GM18858 (cell line): Measurements from ENCODE around the gene PIGO.

Experiments used
- ATAC-seq: cut with Tn5 transposase; IDR thresholded peaks from one replicate; pipeline ENCODE4 v1.9.1; 2021; ENCODE audit not compliant: unreplicated experiment

PIGO gene

DNA sequence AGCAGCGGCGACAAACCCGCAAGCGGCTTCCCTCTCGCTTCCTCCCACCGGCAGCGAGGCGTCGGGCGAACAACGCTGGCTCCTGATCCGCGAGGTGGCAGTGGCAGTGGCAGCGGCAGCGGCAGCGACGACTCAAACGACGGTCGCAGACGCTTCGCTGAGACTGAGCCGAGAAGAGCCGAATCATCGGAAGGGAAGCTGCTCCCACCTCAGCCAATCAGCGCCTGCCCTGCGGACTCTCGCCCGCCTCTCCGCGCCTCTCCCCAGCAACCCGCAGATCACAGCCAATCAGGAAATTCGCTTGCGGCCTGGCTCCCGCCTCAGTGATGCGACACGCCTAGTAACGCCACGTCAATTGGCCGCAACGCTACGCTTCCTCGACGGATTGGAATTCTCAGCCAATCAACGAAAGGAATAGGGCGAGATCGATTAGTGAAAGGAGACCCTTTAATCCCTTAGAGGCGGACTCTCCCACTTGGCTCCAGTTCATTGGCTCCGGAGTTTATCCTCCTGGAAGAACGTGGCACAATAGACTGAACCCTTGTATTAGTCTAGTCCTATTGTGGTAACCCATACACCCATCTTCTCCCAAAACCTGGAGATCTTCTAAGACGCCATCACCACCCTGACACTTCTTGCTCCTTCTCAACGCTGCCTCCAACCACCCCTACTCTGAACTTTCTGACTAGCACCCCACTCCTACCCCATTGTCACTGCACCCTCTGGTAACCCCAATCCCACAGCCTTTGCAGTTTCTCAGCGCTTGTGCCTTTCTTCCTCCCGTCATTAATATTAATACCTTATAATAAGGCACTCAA, 23.7 kb downstream of the PIGO start, which contains the start of gene VCP:
VCP (minus strand) TSS at position 165 of the 818 bp plus-strand sequence. CDS start 272 bp downstream, outside the sequence.
- peak; percentile 82 for ATAC-seq

DNA sequence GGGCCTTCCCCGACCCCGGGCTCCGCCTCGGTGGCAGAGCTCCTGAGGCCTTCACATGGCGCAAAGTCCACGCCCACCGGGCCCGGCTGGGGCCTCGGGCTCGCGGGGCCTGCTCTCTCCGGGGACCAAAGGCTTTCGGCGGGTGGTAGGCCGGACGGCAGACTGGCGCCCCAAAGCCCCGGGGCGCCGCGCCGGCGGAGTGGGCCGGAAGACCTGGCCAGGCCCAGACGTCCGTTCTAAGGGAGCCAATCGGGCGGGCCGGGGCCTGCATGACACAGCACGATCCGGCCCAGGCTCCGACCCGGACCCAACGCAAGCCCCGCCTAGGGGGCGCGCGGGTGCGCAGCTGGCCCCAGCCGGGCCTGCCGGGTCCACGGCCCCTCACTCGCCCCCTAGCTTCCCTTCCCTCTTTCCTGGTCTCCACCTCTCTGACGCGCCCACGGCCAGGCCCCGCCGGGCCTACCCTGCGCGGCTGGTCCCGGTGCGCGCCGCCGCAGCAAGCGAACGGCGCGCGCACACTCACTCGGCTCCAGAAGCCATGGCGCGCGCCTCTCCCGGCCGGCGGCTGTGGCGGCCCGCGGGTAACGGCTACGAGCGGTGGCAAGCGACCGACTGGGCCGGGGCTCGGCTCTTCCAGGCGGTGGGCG, 24.5 kb downstream of the PIGO start:
- peak; percentile 41 for ATAC-seq

DNA sequence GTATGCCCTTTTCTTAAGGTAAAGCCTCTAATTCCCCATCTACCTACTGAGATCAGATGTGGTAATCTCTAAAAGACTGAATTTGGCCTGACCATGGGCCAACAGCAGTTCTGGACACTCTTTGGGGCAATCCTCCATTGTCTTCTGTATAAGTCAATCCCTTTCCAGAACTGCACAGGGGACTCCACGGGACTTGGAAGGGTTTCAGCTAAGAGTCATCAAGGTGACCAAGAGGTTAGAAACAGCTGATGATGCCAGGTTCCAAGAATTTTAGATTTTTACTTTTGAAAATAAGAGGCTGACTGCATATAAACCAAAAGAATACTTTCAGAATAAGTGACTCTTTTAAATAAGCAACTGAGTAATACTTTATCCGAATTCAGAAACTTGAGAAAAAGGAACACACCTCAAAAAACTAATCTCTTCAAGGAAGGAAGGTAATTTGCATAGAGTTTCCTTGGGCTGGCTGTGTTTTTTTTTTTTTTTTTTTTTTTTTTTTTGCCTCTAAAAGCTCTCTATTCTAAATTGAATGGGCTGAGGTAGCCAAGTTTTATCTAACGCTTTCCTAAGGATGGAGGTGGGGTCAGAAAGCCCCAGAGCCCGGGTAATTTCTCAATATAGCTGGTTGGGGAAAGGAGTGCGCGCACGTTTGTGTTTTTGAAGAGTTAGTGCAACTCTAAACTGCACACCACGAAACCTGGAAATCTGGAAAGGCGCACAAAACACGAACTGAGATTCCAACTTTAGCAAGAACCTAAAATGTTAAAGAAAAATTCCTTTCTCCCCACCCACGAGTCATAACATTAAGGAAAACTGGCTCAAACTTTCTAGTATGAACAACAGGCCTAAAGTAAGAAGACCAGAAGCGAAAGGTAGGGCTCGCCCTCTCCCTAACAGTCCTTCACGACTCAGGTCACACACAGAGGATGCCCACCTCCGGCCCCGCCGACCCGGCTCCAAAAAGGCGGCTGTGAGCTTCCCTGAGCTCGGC, 25.3 kb downstream of the PIGO start:
- no peak for ATAC-seq

DNA sequence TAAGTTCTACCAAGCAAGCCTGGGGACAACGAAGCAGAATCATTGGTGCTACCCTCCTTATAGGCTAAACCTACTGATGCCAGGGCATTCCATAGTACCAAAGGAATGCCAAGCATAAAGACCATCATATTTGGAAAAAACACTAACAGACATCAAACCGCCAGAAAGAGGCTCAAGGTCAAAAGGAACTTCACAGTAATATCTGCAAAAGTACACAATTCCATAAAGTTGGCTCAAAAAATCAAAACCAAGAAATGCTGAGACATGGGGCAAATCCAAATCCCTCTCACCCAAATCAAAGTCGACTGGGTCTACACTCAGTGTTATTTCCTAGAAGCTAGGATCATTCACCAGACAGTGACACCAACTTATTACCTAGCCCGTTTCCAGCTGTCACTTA, 27.4 kb downstream of the PIGO start:
- ATAC-seq: no peak

DNA sequence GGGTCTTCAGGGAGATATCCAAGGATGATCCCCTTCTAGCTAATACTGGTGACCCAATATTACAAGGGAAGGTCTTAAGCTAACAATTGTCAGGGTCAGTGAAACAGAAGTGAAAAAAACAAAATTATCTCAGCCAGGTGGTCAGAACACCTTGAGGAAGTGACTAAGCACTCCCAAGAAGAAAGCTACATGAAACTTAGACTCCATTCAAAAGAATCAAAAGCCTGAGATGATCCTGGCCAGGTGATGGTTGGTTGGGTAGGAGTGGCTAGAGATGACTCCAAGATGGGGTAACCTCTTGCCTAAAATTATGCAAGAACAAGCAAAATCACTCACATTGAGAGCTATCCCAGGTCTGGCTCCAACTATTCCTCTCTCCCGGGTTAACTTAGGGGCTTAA, 29.3 kb downstream of the PIGO start:
- ATAC-seq: no peak

DNA sequence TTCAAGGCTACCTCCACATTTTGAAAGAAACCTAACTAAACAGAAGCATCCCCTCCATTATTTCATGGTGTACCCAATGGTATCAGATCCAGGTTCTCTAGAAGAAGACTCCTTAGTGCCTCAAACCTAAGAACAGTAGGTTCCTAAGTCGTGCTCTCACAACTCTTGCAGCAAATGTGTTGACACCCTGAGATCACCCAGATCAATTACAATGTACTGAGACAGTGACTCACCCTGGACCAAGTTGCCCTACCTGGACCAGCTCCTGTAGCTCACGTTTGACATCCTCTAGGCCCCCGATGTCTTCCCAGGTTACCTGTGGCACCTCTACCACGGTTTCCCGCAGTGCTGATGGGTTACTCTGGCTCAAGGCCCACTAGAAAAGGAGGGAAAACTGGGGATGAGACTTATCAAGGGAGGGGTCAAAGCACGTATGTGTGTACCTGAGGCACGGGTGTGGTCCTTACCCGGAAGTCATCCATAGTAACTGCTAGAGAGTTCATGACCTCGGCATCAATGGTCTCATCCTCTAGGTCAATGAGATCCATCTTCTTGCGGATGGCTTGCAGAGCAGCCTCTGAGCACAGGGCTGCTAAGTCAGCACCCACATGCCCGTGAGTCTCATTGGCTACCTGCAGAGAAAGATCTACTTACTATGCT, 35.7 kb downstream of the PIGO start:
- ATAC-seq: no peak

DNA sequence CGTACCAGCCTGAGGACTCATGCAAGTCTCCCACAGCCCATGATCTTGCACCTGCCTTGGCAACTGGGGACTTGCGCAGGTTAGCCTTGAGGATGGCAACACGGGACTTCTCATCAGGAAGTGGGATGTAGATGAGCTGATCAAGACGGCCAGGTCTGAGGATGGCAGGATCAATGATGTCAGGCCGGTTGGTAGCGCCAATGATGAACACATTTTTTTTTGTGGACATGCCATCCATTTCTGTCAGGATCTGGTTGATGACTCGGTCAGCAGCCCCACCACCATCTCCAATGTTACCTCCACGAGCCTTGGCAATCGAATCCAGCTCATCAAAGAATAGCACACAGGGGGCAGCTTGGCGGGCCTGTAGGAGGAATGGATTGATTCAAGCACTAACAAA, 37.0 kb downstream of the PIGO start:
- no peak for ATAC-seq

DNA sequence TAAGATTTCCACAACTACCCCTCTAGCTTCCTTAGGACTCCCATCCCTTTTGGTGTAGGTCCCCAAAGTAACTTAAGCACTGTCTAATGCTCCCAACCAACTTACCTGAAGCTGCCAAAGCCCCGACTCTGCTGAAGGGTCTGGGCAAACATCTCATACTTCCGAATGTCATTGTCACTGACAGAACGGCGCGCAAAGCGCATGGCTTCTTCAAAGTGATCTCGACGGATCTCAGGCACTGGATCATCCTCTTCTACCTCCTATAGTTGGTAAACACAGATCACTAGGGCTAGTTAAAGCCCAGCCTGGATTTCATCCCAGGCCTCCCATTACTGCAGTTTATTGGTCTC, 39.1 kb downstream of the PIGO start:
- ATAC-seq: no peak

DNA sequence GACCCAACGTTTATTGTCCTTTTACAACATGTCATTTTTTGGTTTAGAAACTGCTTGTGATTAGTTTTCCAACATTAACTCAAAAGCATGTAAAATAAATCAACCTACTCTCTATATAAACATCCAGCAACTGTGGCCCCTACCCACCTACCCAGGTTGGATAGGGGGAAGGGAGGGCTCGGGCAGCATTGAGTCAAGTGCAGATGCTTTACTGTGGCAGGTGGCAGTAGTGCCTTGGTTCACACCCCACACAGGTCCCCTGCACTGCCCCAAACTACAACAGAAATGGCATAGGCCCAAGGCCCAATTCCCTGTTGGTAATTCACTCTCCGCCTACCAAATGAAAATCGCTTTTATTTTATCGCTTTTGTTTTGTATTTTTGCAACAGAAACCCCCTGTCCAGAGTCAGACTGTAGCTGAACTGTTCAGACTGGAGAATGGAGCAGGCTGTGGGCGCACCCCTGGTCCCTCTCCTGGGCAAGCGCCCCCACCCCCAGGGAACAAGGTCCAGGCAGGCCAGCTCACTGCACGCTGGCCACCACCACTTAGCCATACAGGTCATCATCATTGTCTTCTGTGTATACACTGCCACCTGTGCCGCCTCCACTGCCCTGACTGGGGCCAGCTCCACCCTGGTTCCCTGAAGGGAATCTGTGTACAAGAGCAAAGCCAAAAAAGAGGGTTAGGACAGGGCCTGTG, 39.7 kb downstream of the PIGO start:
- no peak for ATAC-seq

DNA sequence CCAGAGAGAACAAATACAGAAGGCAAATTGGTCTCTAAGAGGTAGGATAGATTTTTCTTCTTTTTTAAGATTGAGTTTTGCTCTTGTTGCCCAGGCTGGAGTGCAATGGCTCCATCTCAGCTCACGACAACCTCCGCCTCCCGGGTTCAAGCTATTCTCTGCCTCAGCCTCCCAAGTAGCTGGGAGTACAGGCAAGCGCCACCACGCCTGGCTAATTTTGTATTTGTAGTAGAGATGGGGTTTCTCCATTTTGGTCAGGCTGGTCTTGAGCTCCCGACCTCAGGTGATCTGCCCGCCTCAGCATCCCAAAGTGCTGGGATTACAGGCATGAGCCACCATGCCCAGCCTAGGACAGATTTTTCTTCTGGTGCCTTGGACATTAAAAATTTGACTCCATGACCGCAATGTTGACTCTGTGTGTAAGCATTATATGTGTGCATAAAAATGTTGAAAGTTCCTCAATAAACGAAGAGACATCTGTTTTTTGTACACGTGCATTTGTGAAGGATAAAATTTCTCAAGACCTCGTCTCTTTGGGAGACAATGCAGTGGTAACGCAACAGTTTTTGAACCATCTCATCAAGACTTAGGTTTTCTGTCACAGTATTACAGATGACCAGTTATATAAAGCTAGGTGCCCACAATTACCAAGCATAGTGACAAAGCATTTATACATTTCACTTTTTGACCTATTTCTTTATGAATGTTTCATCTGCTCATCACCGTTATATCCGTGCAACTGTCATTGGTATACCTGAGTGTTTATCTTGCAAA, 41.3 kb downstream of the PIGO start:
- ATAC-seq: no peak

DNA sequence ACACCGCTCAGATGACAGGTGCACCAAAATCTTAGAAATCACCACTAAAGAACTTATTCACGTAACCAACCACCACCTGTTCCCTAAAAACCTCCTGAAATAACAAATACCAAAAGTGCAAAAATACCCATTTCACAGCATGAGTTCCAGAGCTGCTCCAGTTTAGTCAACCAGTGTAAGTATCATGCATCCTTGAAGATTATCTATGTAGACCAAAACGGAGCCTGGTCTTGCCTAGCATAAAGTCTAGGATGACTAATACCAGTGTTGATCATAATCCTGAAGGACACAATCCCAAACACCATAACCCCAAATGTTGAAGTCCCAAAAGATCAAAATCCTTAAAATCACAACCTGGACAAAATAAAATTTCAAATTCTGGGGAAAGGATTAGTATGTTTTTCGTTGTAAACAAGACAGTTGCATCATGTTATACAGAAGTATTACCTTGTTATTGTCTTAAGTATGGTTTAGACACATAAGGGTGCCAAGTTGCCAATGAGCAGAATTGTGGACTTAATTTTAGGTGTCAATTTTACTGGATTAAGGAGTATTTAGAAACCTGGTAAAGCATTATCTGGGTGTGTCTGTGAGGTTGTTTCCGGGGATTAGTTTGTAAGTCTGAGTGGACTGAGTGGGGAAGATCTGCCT, 42.1 kb downstream of the PIGO start:
- ATAC-seq: no peak

DNA sequence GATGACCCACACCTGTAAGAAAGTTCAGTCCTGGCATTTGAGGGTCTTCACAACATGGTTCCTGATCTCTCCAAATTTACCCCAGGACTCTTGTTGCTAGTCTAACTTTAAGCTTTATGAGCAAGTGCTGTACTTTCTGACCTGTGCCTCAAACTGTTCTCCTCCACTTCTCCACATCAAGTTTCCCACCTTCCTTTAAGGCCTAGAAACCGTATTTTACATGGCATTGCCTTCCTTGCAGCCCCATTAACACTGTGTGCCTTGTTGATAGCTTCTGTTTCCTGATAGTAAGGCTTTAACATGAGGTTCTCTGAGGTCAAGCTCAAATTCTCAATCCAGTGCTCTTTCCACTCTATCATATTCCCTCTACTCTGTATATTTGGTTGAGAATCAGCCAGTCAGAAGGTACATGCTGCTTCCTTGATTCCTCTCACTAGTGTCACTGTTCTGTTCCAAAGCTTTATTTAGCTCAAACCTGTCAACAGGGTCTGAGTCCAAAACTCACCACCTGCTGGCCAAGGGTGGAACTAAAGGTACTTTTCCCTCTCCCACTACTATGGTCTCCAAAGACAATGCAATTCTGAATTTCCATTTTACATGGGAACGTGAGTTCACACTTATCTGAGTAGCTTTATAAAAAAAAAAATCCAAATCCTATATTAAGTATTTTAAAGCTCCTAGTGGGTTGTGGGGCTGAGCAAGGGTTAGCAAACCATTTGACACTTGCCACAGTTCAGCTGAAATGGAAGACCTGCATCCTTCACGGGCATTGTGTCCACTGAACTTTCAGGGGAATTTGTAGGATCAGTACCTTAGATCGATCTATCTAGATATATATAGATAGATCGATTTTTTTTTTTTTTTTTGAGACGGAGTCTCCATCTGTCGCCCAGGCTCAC, 45.1 kb downstream of the PIGO start:
- no peak for ATAC-seq

DNA sequence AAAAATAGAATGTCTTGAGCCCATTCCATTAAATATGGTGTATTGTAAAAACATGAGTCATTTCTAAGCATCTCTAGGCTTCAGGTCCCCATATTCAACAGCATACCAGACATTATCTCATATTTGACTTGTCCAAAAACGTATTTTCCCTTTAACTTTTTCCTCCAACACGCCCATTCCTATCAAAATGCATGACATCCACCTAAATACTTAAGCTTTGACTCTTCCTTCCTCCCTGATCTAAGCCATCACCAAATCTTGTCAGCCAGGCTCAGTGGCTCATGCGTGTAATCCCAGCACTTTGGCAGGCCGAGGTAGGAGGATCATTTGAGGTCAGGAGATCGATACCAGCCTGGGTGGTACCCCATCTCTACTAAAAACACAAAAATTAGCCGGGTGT, 47.9 kb downstream of the PIGO start:
- no peak for ATAC-seq

DNA sequence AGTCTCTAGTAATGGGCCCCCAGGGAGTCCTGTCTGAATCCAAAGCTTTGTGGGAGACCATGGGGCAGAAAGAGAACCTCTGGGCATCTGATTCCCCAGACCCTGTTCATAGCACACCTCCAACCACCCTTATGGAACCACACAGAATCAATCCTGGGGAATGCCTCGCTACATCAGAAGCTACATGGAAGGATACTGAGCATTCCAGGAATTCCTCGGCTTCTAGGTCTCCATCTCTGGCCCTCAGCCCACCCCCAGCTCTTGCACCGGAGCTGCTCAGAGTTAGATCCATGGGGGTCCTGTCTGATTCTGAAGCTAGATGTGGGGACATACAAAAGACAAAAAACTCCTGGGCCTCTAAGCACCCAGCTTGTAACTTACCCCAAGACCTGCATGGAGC, 52.3 kb downstream of the PIGO start:
- ATAC-seq: no peak

DNA sequence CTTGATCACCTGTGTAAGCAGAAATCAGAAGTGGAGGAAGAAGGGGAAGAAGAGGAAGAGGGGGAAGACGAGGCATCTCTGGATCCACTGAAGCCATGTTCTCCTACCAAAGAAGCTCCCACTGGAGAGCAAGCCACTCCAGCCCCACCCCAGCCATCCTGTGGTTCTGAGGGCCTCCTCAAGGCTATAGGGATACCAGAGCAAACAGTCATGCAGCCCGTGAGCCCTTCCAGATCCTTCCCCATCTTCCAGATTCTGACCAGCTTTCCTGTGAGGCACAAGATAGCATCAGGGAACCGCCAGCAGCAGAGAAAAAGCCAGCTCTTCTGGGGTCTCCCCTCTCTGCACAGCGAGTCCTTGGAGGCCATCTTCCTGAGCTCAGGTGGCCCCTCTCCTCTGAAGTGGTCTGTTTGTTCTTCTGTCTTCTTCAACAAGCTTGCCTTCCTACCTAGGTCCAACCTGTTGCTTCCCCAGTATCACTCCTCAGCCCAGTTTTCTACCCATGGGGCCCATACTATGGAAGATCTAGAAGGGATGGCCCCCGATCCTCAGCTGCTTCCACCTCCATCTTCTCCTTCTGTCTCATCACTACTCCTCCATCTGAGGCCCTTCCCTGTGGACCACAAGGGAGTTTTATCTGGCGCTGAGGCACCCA, 53.4 kb downstream of the PIGO start:
- no peak for ATAC-seq

DNA sequence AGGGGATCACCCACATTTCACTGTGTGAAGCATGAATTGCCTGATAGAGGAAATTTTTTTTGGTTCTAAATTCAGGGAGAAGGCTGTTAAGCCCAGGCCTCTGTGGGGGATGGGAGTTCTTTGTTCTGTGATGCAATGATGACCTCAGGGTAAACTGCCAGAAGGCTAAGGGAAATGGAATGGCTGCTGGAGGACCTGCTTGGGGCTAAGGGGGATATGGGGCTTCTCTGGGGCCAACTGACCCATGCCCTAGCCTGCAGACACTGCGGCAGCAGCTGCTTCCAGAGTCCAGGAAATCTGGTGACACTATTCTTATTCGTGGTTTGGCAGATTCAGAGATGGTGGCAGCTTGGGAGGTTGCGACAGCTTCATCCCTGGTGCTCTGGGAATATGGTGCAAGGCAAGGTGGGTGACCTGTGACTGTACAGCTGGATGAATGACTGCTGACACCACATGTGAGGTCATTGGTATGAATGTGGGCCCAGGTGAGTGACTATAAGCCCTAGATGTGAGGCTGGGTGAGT, 54.2 kb downstream of the PIGO start:
- ATAC-seq: no peak
